ENCODE results near the gene TRIM44.

- TF ChIP-seq CTCF (IDR thresholded peaks at IDR 0.05), result no peak
- TF ChIP-seq POLR2A (IDR thresholded peaks at IDR 0.05), result no peak
Measured at GRCh38 chr11:35859301-35859700, 196.7 kb downstream of the TRIM44 start.
